NCI-H1092 (cell line): ENCODE data around the gene MBNL1.
"Not testable (repeated sequence)": the region's sequence is repeated elsewhere in the genome, so short reads cannot be mapped to it uniquely, and the experiment has no call there.

Experiments
- DNase-seq: peaks from one replicate; lab custom pipeline; 2025; lab: John Stamatoyannopoulos, UW

The MBNL1 gene

DNA sequence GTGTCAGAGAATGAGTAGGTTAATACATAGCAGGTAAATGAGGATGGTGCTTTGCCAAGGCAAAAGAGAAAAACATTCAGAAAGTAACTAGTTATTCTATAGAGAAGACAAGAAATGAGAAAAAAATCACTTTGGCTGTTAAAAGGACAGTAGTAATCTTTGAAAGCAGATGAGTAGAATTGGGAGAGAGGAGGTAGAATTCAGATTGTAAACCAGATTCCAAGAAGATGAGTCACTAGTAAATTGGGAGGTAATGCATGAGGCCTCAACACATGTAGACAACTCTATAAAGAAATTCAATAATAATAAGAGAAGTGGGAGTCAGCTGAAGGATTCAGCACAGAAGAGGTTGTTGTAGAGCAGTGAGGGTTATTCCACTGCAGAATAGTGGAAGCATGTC is 81.4 kb downstream of the MBNL1 start:
- DNase-seq, result no peak

GRCh38 chr3:152350776-152351175 is 82.0 kb downstream of the MBNL1 start:
- no peak for DNase-seq

GRCh38 chr3:152352554-152352953 is 83.8 kb downstream of the MBNL1 start:
- DNase-seq, result no peak

- DNase-seq, result no peak
These were observed 84.8 kb downstream of the MBNL1 start for GRCh38 chr3:152353578-152353977.

DNA sequence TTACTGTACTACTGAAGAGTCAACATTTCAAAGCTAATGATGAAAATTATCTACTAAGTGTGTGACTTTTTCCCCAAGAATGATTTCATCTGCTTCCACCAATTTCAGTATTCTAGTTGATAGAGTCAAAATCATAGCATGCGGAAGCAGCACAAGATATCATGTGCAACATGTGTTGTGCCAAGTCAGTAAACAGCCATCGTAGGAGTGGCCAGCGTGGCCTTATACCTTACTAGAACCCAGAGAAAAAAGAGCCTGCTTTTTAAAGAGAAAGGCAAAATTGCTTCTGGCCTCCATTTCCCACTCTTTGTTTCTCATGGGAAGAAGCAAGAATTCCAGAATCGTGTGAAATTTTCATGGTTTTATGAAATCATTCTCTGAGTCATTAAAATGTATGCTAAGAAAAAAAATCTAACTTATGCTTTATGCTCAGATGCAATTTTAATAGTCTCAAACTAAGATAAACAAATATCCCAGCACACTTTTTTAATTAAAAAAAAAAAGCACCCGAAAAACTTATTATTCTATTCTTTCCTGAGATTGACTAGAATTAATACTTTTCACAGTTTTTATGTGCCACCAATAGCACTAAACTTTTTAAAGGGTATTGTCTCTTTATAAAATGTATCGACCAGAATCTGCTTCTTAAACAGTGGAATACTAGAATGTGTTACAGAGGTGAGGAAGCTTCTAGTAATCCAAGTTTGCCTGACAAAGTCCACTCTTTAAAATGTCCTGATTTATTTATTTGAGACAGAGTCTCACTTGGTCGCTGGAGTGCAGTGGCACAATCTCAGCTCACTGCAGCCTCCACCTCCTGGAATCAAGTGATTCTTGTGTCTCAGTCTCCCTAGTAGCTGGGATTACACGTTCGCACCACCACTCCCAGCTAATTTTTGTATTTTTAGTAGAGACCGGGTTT is 87.3 kb downstream of the MBNL1 start:
- no peak for DNase-seq

DNA sequence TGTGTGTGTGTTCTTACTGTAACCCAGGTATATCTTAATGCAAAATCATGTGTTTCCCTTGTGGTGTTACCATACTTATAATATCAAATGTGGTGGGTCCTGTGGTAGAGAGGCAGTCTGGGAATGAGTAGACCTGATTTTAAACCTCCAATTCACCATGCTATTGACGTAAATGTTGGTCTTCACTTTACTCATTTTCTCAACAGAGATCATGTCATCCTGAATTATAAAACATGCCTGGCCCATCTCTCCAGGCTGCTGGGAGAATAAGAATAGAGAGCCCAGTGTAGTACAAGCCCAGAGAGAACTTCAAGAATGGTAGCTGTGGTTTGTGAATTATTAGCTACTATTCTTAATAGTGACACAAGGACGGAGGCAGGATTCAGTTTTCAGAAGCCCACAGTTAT is 88.1 kb downstream of the MBNL1 start:
- no peak for DNase-seq

DNA sequence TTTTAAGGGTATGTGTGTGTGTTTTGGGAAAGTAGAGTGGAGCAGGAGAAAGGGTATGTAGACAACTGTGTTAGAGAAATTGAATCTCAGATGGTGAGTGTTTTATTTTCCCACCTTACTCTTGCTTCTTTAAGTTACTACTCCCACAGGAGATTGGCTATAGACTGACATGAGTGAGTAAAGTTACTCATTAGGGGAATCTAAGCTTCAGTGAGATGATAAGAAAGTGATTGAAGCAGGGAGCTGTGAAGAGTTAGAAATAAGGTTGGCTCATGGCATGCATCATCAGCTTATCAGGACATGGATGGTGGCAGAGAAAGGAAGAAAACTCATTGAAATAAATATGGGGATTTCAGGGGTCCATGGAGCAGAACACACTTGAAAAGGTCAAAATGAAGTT is 88.9 kb downstream of the MBNL1 start:
- DNase-seq, result no peak

DNA sequence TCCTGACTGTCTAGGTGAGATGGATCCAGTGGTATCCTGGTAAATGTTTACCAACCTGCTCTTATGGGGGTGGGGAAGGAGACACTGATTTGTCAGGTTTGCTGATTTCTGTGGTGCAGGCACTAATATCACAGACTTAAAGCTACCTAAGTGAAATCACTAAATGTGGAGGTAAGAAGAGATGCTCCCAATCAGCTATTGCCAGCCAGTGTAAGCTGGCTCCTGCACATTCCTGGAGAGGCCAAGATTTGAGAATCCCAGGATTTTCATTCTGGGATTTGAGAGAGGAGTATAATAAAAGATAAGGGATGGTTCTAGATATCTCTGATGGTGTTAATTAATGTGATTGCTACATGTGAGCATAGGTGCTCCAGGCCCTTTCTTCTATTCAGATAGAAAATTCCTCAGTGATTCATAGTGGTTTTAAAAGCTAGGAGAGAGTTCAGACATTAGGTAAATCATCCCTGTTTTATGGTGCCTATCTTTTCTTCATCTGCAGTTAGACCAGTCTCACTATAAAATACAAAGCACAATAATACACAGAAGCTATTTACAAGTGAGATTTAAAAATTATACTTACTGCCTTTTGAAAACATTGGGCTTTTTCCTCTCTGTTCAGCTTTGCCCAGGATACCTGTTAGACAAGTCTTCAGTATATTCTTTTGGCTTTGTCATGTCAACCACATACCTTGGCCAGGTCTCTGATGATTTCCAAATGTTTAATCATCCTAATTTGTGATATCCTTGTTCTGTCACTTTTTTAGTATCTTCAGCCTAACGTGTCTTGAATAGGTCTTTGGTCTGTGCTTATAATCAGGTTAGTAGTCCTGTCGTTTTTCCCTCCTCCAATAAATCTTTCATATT is 90.9 kb downstream of the MBNL1 start:
- DNase-seq, result no peak

DNA sequence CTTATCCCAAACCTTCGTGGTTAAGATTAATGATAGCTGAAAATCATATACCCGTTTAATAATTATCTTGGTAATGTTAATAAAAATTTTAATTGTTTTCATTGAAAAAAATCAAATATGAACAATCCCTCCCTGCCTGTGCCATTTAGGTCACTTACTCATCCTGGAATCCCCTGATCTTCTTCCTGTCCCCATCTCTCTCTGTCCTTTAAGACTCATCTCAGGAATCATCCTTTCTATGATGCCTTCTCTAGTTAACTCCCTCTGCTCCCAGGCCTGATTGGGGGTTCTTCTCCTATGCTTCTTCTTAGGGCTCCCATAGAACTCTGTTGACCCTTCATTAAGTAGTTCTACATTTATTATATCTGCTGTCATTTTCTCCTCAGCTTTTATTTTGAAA is 91.6 kb downstream of the MBNL1 start:
- DNase-seq, result no peak

- DNase-seq, result no peak
These were observed 92.2 kb downstream of the MBNL1 start for GRCh38 chr3:152360966-152361365.

DNA sequence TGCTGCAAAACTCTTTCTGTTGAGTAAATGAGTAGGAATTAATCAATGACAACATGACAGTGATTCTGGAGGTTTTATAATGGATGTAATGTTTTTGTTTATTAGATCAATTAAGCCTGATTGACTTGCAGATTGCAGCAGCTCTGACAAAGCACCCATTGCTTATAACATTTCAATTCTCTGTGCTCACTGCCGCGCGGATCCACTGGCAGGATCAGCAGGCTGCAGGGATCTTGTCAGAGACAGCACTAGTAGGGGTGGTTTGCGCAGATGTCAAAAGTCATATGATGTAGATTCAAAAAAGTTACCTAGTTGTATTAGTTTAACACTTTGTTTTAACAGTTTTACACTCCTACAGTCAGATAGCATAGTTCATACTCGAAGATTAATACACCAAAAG is 93.4 kb downstream of the MBNL1 start:
- DNase-seq, result no peak

DNA sequence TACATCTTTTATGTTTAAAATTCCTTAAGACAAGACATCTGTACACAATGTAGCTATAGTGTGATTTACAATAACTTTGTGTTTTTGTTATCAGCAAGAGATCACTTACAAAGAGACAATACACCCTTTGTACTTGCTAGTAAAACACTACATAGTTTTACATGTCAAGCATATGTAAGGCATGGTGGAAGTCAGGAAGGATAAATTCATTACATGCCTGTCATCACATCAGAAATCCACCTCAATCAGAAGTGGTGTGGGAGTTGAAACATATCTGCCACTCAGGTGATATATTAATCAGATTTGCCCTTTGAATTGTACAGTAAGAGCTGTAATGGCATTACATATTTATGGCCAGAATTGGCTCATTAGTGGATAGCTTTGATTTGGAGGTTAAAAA is 95.5 kb downstream of the MBNL1 start:
- DNase-seq, result no peak

DNA sequence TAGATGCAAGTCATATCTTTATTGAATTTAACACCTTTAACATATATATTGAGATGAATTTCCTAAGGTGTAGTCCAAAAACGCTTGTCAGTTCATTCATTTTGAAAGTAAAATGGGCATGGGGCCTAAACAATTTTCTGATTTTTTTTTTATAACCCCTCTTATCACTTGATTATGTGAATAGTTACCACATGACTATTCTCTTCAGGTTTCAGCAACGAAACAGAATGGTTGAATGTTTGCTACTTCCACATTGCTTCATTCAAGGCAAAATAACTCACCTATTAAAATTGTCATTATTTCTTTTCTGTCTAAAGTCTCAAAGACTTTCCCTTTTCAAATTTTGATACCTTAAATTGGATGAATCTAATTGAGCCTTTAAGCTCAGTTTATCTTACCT is 96.4 kb downstream of the MBNL1 start:
- no peak for DNase-seq

GRCh38 chr3:152365766-152366593 is 97.3 kb downstream of the MBNL1 start:
- no peak for DNase-seq

- DNase-seq, result not testable (repeated sequence)
These were observed 98.5 kb downstream of the MBNL1 start for GRCh38 chr3:152367192-152367591.

- not testable (repeated sequence) for DNase-seq
These were observed 103.9 kb downstream of the MBNL1 start for GRCh38 chr3:152372633-152373032.

GRCh38 chr3:152373379-152373778 is 104.7 kb downstream of the MBNL1 start:
- no peak for DNase-seq

DNA sequence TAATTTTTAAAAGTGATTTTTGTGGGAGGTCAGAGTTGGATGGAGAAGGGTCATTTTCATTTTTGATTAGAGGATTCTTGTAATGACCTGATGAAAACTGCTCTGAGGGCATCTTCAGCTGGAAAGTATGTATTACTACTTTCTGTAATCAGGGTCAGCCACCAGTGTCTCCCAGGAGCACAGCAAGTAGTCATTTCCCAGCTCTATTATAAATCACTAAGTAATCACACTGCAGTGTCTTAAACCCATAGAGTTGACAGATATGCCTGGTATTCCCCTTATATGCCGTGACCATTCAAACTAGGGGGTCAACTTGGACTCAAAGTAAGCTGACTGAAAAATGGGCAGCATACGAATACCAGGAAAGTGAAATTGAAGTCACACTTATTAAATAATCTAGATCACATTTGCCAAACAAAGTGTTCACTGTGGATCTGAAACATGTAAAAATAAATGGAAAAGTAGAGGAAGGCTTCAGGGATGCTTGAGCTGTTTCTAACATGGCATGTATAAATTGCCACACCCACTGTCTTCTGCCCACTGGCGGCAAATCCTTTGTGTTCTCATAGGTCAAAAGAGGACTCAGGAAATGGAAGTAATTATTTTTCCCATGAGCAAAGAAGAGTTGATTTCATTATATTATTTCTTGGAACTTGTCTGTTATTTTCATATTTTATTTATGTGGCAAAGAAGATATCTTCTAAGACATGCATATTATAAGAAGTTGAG is 105.7 kb downstream of the MBNL1 start:
- DNase-seq, result no peak

GRCh38 chr3:152375546-152375945 is 106.8 kb downstream of the MBNL1 start:
- no peak for DNase-seq

DNA sequence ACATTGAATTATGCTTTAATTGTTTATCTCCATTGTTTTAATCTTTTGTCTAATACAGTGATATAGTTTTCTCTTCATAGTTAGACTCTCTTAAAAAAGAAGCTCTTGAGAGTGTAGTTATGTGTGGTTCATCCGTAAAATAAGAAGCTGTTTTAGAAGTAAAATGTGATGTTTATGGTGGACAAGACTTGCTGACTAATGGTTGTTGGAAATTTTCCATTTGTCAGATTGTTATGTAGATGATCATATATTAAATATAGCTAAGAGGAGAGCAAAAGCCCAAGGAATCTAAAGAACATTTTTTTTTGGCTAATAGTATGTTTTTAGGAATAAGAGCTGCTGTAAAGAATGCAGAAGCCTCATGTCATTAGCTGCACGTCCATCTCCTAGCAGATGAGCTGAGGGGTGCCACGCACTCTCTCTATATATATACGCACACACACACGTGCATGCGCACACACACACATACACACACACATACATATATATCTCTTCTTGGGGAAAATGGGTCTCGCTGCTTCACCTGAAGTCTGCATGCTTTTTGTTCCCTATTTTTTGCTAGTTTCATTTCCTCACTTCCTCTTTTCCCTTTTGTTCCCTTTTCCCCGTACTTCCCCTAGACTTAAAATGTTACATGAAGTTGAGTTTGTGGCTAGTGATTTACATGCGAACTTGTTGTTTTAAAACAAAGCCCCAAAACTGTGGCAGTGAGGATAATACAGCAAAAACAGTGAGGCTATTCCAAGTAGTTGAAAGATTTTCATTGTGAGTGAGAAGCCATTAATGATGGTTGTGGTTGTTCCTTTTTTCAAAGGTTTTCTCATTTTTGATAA is 107.8 kb downstream of the MBNL1 start:
- DNase-seq, result no peak

- no peak for DNase-seq
These were observed 108.4 kb downstream of the MBNL1 start for GRCh38 chr3:152377184-152377570.
